Osteocyte (in vitro differentiated cells): ENCODE data around the gene TNS1. TPM values are rescaled to one million over a fixed set of nuclear protein-coding genes. Genes with fewer than 3 reads are reported as not detected.

Source experiments
- DNase-seq: peaks from one replicate; pipeline ENCODE4 v3.0.0; 2021; ENCODE audit warnings: mixed read lengths; ENCODE audit not compliant: unreplicated experiment; ENCODE audit errors: extremely low spot score
- H3K27ac Mint-ChIP-seq: one replicate; pipeline ENCODE4 v1.8.0; 2021; ENCODE audit warnings: mild to moderate bottlenecking, mixed read lengths; ENCODE audit not compliant: unreplicated experiment
- H3K27me3 Mint-ChIP-seq: one replicate; pipeline ENCODE4 v1.8.0; 2021; ENCODE audit warnings: mixed read lengths; ENCODE audit not compliant: unreplicated experiment
- H3K36me3 Mint-ChIP-seq: one replicate; pipeline ENCODE4 v1.8.0; 2021; ENCODE audit warnings: mixed read lengths; ENCODE audit not compliant: unreplicated experiment
- H3K4me1 Mint-ChIP-seq: one replicate; pipeline ENCODE4 v1.8.0; 2021; ENCODE audit warnings: mixed read lengths; ENCODE audit not compliant: unreplicated experiment
- H3K4me3 Mint-ChIP-seq: one replicate; pipeline ENCODE4 v1.8.0; 2021; ENCODE audit warnings: mild to moderate bottlenecking, moderate library complexity, mixed read lengths; ENCODE audit not compliant: unreplicated experiment
- H3K9me3 Mint-ChIP-seq: one replicate; pipeline ENCODE4 v1.8.0; 2021; ENCODE audit warnings: mixed read lengths; ENCODE audit not compliant: unreplicated experiment
- total RNA-seq: library from RNA; stranded (reverse); gene quantifications from 2 replicates; pipeline ENCODE4 v1.2.1, GENCODE V29; 2021
- TF ChIP-seq, protein P1 (sequence below): fragments of 200-600 bp; sonication (generic); IDR thresholded peaks from 2 replicates; pipeline ENCODE4 v1.5.0; 2021; ENCODE audit warnings: antibody characterized with exemption, mild to moderate bottlenecking, moderate library complexity

The TNS1 gene
- total RNA-seq, 1 donor from 2014 or later, result 80.8 TPM

DNA sequence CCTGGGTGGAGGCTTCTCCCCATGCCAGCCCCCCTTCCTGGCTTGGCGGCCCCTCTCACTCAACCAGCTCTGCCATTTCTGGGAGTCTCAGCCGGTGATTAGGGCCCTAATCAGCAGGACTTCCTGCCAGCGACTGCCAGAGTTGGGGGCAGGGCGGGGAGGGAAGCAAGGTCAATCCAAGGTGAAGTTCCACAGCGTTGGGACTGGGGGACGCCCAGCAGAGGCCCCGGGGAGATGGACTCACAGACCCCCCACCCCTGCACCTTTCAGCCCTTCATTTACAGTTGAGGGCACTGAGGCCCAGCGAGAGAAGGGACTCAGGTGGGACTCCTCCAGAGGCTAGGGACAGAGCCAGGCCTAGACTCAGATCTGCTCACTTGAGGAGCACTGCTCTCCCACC lies 65.3 kb downstream of the TNS1 start:
- H3K27me3 Mint-ChIP-seq, result no peaks in the 10 kb centered on the region
- H3K9me3 Mint-ChIP-seq, result no peaks in the 10 kb centered on the region
- TF ChIP-seq, protein P1, sequence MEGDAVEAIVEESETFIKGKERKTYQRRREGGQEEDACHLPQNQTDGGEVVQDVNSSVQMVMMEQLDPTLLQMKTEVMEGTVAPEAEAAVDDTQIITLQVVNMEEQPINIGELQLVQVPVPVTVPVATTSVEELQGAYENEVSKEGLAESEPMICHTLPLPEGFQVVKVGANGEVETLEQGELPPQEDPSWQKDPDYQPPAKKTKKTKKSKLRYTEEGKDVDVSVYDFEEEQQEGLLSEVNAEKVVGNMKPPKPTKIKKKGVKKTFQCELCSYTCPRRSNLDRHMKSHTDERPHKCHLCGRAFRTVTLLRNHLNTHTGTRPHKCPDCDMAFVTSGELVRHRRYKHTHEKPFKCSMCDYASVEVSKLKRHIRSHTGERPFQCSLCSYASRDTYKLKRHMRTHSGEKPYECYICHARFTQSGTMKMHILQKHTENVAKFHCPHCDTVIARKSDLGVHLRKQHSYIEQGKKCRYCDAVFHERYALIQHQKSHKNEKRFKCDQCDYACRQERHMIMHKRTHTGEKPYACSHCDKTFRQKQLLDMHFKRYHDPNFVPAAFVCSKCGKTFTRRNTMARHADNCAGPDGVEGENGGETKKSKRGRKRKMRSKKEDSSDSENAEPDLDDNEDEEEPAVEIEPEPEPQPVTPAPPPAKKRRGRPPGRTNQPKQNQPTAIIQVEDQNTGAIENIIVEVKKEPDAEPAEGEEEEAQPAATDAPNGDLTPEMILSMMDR, result no peak
- DNase-seq, result no peak
- H3K27ac Mint-ChIP-seq, result peak overlapping the region; percentile 86
- no peak overlapping the region for H3K4me3 Mint-ChIP-seq
- H3K36me3 Mint-ChIP-seq, result no peaks in the 10 kb centered on the region
- peaks cover 83% of the 10 kb centered on the region for H3K4me1 Mint-ChIP-seq

DNA sequence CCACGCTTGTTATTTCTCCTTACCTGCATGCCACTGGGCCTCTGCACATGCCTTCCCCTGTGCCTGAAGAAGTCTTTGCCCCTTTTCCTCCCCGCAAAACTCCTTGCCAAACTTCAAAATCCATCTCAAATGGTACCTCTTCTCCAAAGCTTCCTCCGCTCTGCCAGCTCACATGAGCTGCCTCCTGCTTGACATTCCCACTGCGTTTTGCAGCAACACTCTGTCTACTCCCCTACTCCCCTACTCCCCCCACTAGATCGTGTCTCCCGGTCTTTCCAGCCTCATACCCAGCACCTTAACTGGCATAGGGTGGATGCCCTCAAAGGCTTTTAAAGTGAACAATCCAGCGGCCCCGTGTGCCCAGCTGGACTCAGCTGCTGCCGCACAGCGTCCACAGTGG lies 65.8 kb downstream of the TNS1 start:
- peak overlapping the region; percentile 86 for H3K27ac Mint-ChIP-seq

DNA sequence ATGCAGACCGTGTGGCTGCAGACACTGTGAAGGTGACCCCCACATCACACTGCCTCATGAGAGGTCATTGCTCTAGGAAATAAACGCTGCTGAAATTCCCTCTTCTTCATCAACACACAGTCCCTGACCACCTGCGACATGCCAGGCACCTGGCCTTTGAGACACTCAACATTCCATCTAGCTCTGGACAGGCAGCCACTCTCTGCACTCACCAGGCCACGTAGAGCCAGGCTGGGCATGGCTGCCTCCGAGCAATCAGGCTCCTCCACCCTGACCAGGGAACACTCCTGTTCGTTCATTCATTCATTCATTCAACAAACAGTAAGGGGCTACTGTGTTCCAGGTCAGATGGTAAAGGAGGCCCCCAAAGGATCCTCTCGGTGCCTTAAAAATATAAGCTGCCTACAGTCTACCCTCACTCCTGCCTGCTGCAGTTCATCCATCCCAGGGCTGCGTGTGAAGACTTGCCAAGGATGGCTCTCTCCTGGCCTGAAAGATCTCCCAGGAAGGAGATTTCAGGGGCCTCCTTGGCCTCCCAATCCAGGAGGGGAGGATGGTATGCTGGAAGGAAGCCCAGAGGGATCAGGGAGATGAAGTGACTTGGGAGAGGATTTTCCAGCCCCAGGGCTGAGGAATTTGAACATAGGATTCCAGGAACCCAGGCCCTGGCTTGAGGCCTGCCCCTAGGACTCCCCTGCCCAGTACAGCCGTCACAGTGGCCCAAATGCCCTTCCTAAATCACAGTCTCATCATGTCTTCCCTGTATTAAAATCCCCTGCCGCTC lies 66.7 kb downstream of the TNS1 start:
- H3K36me3 Mint-ChIP-seq, result no peaks in the 10 kb centered on the region
- H3K9me3 Mint-ChIP-seq, result no peaks in the 10 kb centered on the region
- no peak overlapping the region for H3K4me3 Mint-ChIP-seq
- no peak for DNase-seq
- peaks cover 82% of the 10 kb centered on the region for H3K4me1 Mint-ChIP-seq
- TF ChIP-seq, protein P1, result no peak
- H3K27me3 Mint-ChIP-seq, result no peaks in the 10 kb centered on the region
- H3K27ac Mint-ChIP-seq, result peak overlapping the region; percentile 86

More for the DNA sequence above, 65.8 kb downstream of the TNS1 start:
- TF ChIP-seq, protein P1, result no peak
- no peak for DNase-seq
- H3K4me1 Mint-ChIP-seq, result peaks cover 82% of the 10 kb centered on the region
- no peaks in the 10 kb centered on the region for H3K36me3 Mint-ChIP-seq
- H3K4me3 Mint-ChIP-seq, result no peak overlapping the region
- no peaks in the 10 kb centered on the region for H3K9me3 Mint-ChIP-seq
- H3K27me3 Mint-ChIP-seq, result no peaks in the 10 kb centered on the region

DNA sequence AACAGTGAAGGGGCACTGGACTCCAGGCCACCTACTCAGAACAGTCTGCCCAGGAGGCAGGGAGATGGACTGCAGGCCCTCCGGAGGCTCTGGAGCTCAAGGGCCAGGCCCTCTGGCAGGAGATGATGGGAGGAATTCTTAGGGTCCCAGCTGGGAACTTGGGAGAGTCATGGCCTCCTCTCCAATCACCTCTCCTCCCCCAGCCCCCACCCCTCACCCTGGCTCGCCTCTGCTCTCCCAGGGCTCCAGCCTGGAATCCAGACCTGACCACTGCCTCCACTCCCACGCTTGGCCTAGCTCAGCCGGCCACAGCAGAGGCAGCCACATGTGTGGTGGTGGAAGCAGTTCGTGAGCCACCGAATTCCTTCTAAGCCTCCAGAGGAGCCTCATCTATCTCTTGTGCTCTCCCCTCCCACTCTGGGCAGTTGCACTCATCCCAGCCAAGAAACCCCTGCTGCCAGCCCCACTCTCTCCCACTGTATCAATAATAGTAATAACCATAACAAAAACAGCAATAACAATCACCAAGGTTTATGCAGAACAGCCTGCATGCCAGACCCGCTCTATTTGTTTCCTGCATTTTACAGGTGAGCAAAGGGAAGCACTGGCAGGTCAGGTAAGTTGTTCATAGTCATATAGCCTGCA lies 67.4 kb downstream of the TNS1 start:
- peaks cover 86% of the 10 kb centered on the region for H3K4me1 Mint-ChIP-seq
- DNase-seq, result no peak

More for the DNA sequence above, 67.4 kb downstream of the TNS1 start:
- Mint-ChIP-seq H3K27me3 (no peaks in the 10 kb centered on the region), H3K4me3 (no peak overlapping the region), H3K36me3 (no peaks in the 10 kb centered on the region), H3K27ac (peak overlapping the region; percentile 86), H3K9me3 (no peaks in the 10 kb centered on the region)
- TF ChIP-seq, protein P1, result no peak
